Measurements from ENCODE around the gene ADAMTSL1.

The ADAMTSL1 gene

DNA sequence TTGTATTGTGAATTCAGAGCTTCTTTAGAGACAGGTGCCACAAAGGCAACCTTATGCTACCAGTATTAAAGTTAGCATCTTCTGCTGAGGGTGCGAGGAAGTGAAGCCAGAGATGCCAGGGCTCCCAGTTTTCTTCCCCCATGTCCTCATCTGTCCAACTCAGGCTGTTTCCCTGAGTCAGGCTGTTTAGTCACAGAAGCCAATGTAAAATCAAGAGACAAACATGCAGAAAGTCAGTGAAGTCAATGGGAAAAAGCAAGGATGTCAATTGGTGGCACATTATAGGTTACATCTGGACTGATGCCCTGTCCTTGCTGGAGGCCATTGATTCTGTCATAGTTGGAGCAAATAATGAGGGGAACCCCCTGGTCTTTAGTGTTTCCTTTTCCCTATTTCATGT lies 390.6 kb downstream of the ADAMTSL1 start:
- no peaks in the 10 kb centered on the region for H3K36me3 ChIP-seq (ENCODE audit: control insufficient read depth in 2 of 2, insufficient read depth in 1 of 2, low read length in 2 of 2)
- H3K4me1 ChIP-seq (ENCODE audit: control insufficient read depth, insufficient read depth, low read length), result no peaks in the 10 kb centered on the region
- H3K4me3 ChIP-seq (ENCODE audit: low read depth, low read length), result no peak overlapping the region
- no peaks in the 10 kb centered on the region for H3K9me3 ChIP-seq (ENCODE audit: control insufficient read depth, insufficient read depth, low read depth, low read length)
- ChIA-PET CTCF (no interaction called here), POLR2A (no interaction called here)
- no peak overlapping the region for H3K27ac ChIP-seq (ENCODE audit: extremely low read depth, low read depth, low read length)
- TF ChIP-seq KLF1 (tag by site-specific recombination; IDR thresholded peaks at IDR 0.05) (no peak), ZNF660 (tag by site-specific recombination; IDR thresholded peaks at IDR 0.05) (no peak), ZNF639 (tag by site-specific recombination; IDR thresholded peaks at IDR 0.05) (no peak), ZNF707 (tag by site-specific recombination; IDR thresholded peaks at IDR 0.05) (no peak), ZNF621 (tag by site-specific recombination; IDR thresholded peaks at IDR 0.05) (no peak), EGR2 (tag by site-specific recombination; IDR thresholded peaks at IDR 0.05; ENCODE audit: low read depth) (no peak), ZNF423 (tag by site-specific recombination; IDR thresholded peaks at IDR 0.05) (no peak), PRDM10 (tag by site-specific recombination; IDR thresholded peaks at IDR 0.05) (no peak), ZNF830 (tag by site-specific recombination; IDR thresholded peaks at IDR 0.05; ENCODE audit: low read depth) (no peak), ZNF335 (tag by site-specific recombination; conservative IDR thresholded peaks at IDR 0.05) (no peak), ZSCAN18 (tag by site-specific recombination; IDR thresholded peaks at IDR 0.05) (no peak), ZBTB6 (tag by site-specific recombination; IDR thresholded peaks at IDR 0.05) (no peak), ZNF514 (tag by site-specific recombination; IDR thresholded peaks at IDR 0.05) (no peak), ZNF558 (tag by site-specific recombination; IDR thresholded peaks at IDR 0.05) (no peak), BCL11B (tag by site-specific recombination; IDR thresholded peaks at IDR 0.05; ENCODE audit: low read depth) (no peak), ZNF629 (tag by site-specific recombination; IDR thresholded peaks at IDR 0.05) (no peak), ZNF146 (tag by site-specific recombination; IDR thresholded peaks at IDR 0.05) (no peak)
- TF ChIP-seq, protein P1, sequence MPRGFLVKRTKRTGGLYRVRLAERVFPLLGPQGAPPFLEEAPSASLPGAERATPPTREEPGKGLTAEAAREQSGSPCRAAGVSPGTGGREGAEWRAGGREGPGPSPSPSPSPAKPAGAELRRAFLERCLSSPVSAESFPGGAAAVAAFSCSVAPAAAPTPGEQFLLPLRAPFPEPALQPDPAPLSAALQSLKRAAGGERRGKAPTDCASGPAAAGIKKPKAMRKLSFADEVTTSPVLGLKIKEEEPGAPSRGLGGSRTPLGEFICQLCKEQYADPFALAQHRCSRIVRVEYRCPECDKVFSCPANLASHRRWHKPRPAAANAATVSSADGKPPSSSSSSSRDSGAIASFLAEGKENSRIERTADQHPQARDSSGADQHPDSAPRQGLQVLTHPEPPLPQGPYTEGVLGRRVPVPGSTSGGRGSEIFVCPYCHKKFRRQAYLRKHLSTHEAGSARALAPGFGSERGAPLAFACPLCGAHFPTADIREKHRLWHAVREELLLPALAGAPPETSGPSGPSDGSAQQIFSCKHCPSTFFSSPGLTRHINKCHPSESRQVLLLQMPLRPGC (tag by site-specific recombination; IDR thresholded peaks at IDR 0.05), result no peak
